ENCODE data around the gene LRIT3. TPM values are rescaled to one million over a fixed set of nuclear protein-coding genes. Genes with fewer than 3 reads are reported as not detected.

The LRIT3 gene
- total and polyA plus RNA-seq, 2 of the 8 experiments (the other 6 are each of a cell fraction or from before 2014, with no cell fraction given), result 0.11 TPM; not detected in 1

- POLR2A ChIA-PET (ENCODE audit: partially characterized antibody), result no interaction called here
- Histone ChIP-seq H4K8ac (ENCODE audit: extremely low read depth, insufficient read depth, low read length) (peak overlapping the region; percentile 35; the same call in 1 of the 2 replicates), H3K4me3 (ENCODE audit: extremely low read depth in 1 of 4, insufficient read depth in 2 of 4, low read depth in 3 of 4, low read length in 4 of 4) (no peak overlapping the region), H3K14ac (ENCODE audit: insufficient read length) (no peak overlapping the region), H4K91ac (replicated peaks; ENCODE audit: insufficient read length, low read length) (no peak overlapping the region), H3K56ac (replicated peaks; ENCODE audit: insufficient read length, low read depth, low read length) (no peak overlapping the region), H3K36me3 (ENCODE audit: control insufficient read depth in 2 of 4, insufficient read depth in 4 of 4, low read length in 3 of 4) (no peaks in the 10 kb centered on the region), H3K27ac (ENCODE audit: low read depth, low read length) (no peak overlapping the region), H3K79me2 (ENCODE audit: control insufficient read depth in 1 of 2, insufficient read depth in 2 of 2, low read length in 2 of 2) (no peaks in the 10 kb centered on the region), H2BK12ac (ENCODE audit: low read depth, low read length) (no peak overlapping the region), H4K5ac (ENCODE audit: insufficient read length, low read depth, low read length) (no peak overlapping the region), H3K4me1 (replicated peaks in 1 of 4; ENCODE audit: control insufficient read depth in 3 of 4, insufficient read depth in 4 of 4, low read length in 3 of 4) (no peaks in the 10 kb centered on the region), H3K23me2 (ENCODE audit: low read depth, low read length) (no peaks in the 10 kb centered on the region), H3K4me2 (ENCODE audit: insufficient read depth in 1 of 2, low read depth in 2 of 2, low read length in 2 of 2) (no peak overlapping the region), H3K9ac (replicated peaks in 1 of 4; ENCODE audit: extremely low read depth in 1 of 4, low read depth in 3 of 4, low read length in 3 of 4) (no peak overlapping the region), H2AK5ac (ENCODE audit: low read depth, low read length) (no peak overlapping the region), H3K4ac (replicated peaks; ENCODE audit: insufficient read length, low read depth, low read length) (no peak overlapping the region), H2BK15ac (ENCODE audit: low read length) (no peak overlapping the region), H2AFZ (ENCODE audit: low read length) (no peak overlapping the region), H3K23ac (ENCODE audit: insufficient read length) (no peak overlapping the region), H4K20me1 (replicated peaks in 1 of 2; ENCODE audit: control insufficient read depth in 1 of 2, insufficient read depth in 2 of 2, low read length in 2 of 2) (no peaks in the 10 kb centered on the region), H3K18ac (ENCODE audit: extremely low read depth, low read length) (no peak overlapping the region), H2BK5ac (ENCODE audit: low read depth, low read length) (no peak overlapping the region), H3K27me3 (replicated peaks in 1 of 4; ENCODE audit: control insufficient read depth in 3 of 4, extremely low read depth in 1 of 4, insufficient read depth in 3 of 4, low read length in 3 of 4) (no peaks in the 10 kb centered on the region), H2BK20ac (ENCODE audit: low read length) (no peak overlapping the region), H3K79me1 (ENCODE audit: low read depth, low read length) (no peaks in the 10 kb centered on the region), H2BK120ac (replicated peaks; ENCODE audit: low read depth, low read length) (no peak overlapping the region), H3K9me3 (ENCODE audit: insufficient read depth in 2 of 2, low read depth in 1 of 2, low read length in 1 of 2) (no peaks in the 10 kb centered on the region)
- CTCF ChIA-PET (ENCODE audit: partially characterized antibody), result interaction anchor here (1.9 kb wide), 1 partner anchor 17 kb away, joined by 7 read pairs; no protein-coding TSS in a partner anchor
- no peak for DNase-seq (ENCODE audit: low read depth in 1 of 2, low spot score in 2 of 2)
- 89% methylated on average over 7 of the region's 7 CpGs; no CpG with 5 or more reads in 1 of the 2 experiments for WGBS, 2 experiments (ENCODE audit: extremely low coverage in 1 of 2, insufficient coverage in 1 of 2, insufficient read length in 1 of 2, insufficient replicate concordance in 2 of 2, low coverage in 1 of 2, low lambda C conversion rate in 2 of 2, missing lambda C conversion rate in 1 of 2)
- no peak for FAIRE-seq
- no peak for TF ChIP-seq POLR2A (IDR thresholded peaks at IDR 0.05; ENCODE audit: control extremely low read depth in 1 of 2, low read depth in 2 of 2, low read length in 2 of 2)
- no peak for TF ChIP-seq SP4 (IDR thresholded peaks at IDR 0.05; ENCODE audit: low read length)
- TF ChIP-seq CTBP2 (IDR thresholded peaks at IDR 0.05; ENCODE audit: borderline replicate concordance, insufficient read depth, insufficient read length, low read length), result no peak
- TF ChIP-seq RNF2 (IDR thresholded peaks at IDR 0.05; ENCODE audit: borderline replicate concordance, low read depth, low read length, missing control alignments, poor library complexity, severe bottlenecking), result no peak
- no peak for TF ChIP-seq SIRT6 (IDR thresholded peaks at IDR 0.05; ENCODE audit: low read length)
- TF ChIP-seq TCF12 (IDR thresholded peaks at IDR 0.05; ENCODE audit: low read depth, low read length), result no peak
- no peak for TF ChIP-seq YY1 (IDR thresholded peaks at IDR 0.05; ENCODE audit: low read depth, low read length)
- TF ChIP-seq RFX5 (IDR thresholded peaks at IDR 0.05; ENCODE audit: borderline replicate concordance, low read depth, low read length), result no peak
- no peak for TF ChIP-seq SAP30 (IDR thresholded peaks at IDR 0.05; ENCODE audit: insufficient read depth, insufficient replicate concordance, low read length)
- TF ChIP-seq BRCA1 (IDR thresholded peaks at IDR 0.05; ENCODE audit: low read depth, low read length), result no peak
- TF ChIP-seq EP300 (IDR thresholded peaks at IDR 0.05; ENCODE audit: borderline replicate concordance in 1 of 2, low read depth in 2 of 2, low read length in 2 of 2), result no peak
- TF ChIP-seq HDAC2 (IDR thresholded peaks at IDR 0.05; ENCODE audit: borderline replicate concordance in 1 of 2, low read depth in 2 of 2, low read length in 2 of 2), result no peak
- no peak for TF ChIP-seq FOSL1 (IDR thresholded peaks at IDR 0.05; ENCODE audit: insufficient read depth, low read depth, low read length)
Measured at GRCh38 chr4:109879636-109880314, 31.9 kb downstream of the LRIT3 start.

Measured in H1 (cell line).